Neural cell (in vitro differentiated cells): Measurements from ENCODE around the gene NDUFV1. TPM values are rescaled to one million over a fixed set of nuclear protein-coding genes. Genes with fewer than 3 reads are reported as not detected.

Experiments used
- H2AFZ ChIP-seq: fragments of 200-600, 300-800 bp; sonication (generic), shearing (Covaris generic); 2 replicates; pipeline ENCODE4 v1.6.0; 2014; ENCODE audit warnings: low read depth, mild to moderate bottlenecking, antibody characterized with exemption, low read length, moderate library complexity
- H3F3A ChIP-seq: fragments of 200-600 bp; shearing (Covaris generic); 2 replicates; pipeline ENCODE4 v1.6.1; 2016; ENCODE audit warnings: mild to moderate bottlenecking, moderate library complexity, mixed read lengths, antibody characterized with exemption, low read length; ENCODE audit not compliant: insufficient read depth, poor library complexity, severe bottlenecking
- H3K27ac ChIP-seq: fragments of 200-600, 300-800 bp; sonication (generic), shearing (Covaris generic); 2 replicates; pipeline ENCODE4 v1.5.1; 2014; ENCODE audit warnings: mild to moderate bottlenecking, low read length, moderate library complexity
- H3K27me3 ChIP-seq: fragments of 300-800, 200-600 bp; sonication (generic), shearing (Covaris generic); 2 replicates; pipeline ENCODE4 v1.6.0; 2014; ENCODE audit warnings: mild to moderate bottlenecking, low read depth, low read length, moderate library complexity; ENCODE audit not compliant: insufficient read depth
- H3K36me3 ChIP-seq: fragments of 300-800, 200-600 bp; sonication (generic), shearing (Covaris generic); 2 replicates; pipeline ENCODE4 v1.5.1; 2014; ENCODE audit warnings: mild to moderate bottlenecking, antibody characterized with exemption, low read length, moderate library complexity; ENCODE audit not compliant: insufficient read depth
- H3K4me2 ChIP-seq: fragments of 300-800, 200-600 bp; sonication (generic), shearing (Covaris generic); 2 replicates; pipeline ENCODE4 v1.6.0; 2014; ENCODE audit warnings: mild to moderate bottlenecking, low read length
- H3K4me3 ChIP-seq: fragments of 300-800, 200-600 bp; sonication (generic), shearing (Covaris generic); 2 replicates; pipeline ENCODE4 v1.5.1; 2014; ENCODE audit warnings: mild to moderate bottlenecking, low read length, moderate library complexity
- H3K79me2 ChIP-seq: fragments of 200-600 bp; shearing (Covaris generic); replicated peaks from 2 replicates; pipeline ENCODE4 v1.6.0; 2014; ENCODE audit warnings: mild to moderate bottlenecking, low read length, moderate library complexity; ENCODE audit not compliant: insufficient read depth
- H3K9ac ChIP-seq: fragments of 300-800, 200-600 bp; sonication (generic), shearing (Covaris generic); 2 replicates; pipeline ENCODE4 v1.6.1; 2016; ENCODE audit warnings: mild to moderate bottlenecking, low read length, mixed read lengths
- H3K9me2 ChIP-seq: fragments of 200-600 bp; shearing (Covaris generic); 2 replicates; pipeline ENCODE4 v1.6.1; 2016; ENCODE audit warnings: mild to moderate bottlenecking, low read length, mixed read lengths; ENCODE audit not compliant: insufficient read depth
- H3K9me3 ChIP-seq: fragments of 200-600, 300-800 bp; sonication (generic), shearing (Covaris generic); 2 replicates; pipeline ENCODE4 v1.6.1; 2016; ENCODE audit warnings: mild to moderate bottlenecking, mixed run types, low read length, moderate library complexity, mixed read lengths
- H4K20me1 ChIP-seq: fragments of 200-600 bp; shearing (Covaris generic); 2 replicates; pipeline ENCODE4 v1.6.1; 2016; ENCODE audit warnings: mild to moderate bottlenecking, mixed run types; ENCODE audit not compliant: insufficient read depth
- EP300 ChIP-seq: fragments of 450-650 bp; conservative IDR thresholded peaks from 2 replicates; pipeline ENCODE4 v1.6.1; 2014; ENCODE audit warnings: antibody characterized with exemption, mild to moderate bottlenecking, moderate library complexity; ENCODE audit not compliant: poor library complexity, severe bottlenecking
- EZH2 ChIP-seq: fragments of 200-600, 300-800 bp; shearing (Covaris generic), sonication (generic); IDR thresholded peaks from 2 replicates; pipeline ENCODE4 v1.6.1; 2014; ENCODE audit warnings: antibody characterized with exemption, low read length, borderline replicate concordance, mild to moderate bottlenecking; ENCODE audit not compliant: insufficient read depth, poor library complexity, severe bottlenecking
- MXI1 ChIP-seq: fragments of 450-650 bp; conservative IDR thresholded peaks from 2 replicates; pipeline ENCODE4 v1.6.1; 2014; ENCODE audit warnings: antibody characterized with exemption, mild to moderate bottlenecking; ENCODE audit not compliant: poor library complexity, severe bottlenecking
- POLR2AphosphoS5 ChIP-seq: IDR thresholded peaks from 2 replicates; pipeline ENCODE4 v1.6.1; 2012
- RAD21 ChIP-seq: fragments of 450-650 bp; conservative IDR thresholded peaks from 2 replicates; pipeline ENCODE4 v1.6.1; 2014; ENCODE audit warnings: antibody characterized with exemption, mild to moderate bottlenecking, moderate library complexity
- REST ChIP-seq: IDR thresholded peaks from 2 replicates; pipeline ENCODE4 v1.6.1; 2012; ENCODE audit warnings: borderline replicate concordance
- SMC3 ChIP-seq: fragments of 450-650 bp; conservative IDR thresholded peaks from 2 replicates; pipeline ENCODE4 v1.6.1; 2014; ENCODE audit warnings: antibody characterized with exemption, mild to moderate bottlenecking, moderate library complexity; ENCODE audit not compliant: poor library complexity
- TAF1 ChIP-seq: IDR thresholded peaks from 2 replicates; pipeline ENCODE4 v1.6.1; 2012; ENCODE audit warnings: low read depth
- polyA plus RNA-seq: library from polyadenylated mRNA; depleted of rRNA; stranded (reverse); fragments of >200 nt; gene quantifications from 2 replicates; pipeline ENCODE4 v1.2.3, GENCODE V29; 2014
- TF ChIP-seq, protein P1 (sequence below): fragments of 450-650 bp; IDR thresholded peaks from 2 replicates; pipeline ENCODE4 v1.5.1; 2014; ENCODE audit warnings: antibody characterized with exemption, mild to moderate bottlenecking, moderate library complexity; ENCODE audit not compliant: poor library complexity, severe bottlenecking

The NDUFV1 gene
- polyA plus RNA-seq, 1 donor from 2014 or later, result 393 TPM

DNA sequence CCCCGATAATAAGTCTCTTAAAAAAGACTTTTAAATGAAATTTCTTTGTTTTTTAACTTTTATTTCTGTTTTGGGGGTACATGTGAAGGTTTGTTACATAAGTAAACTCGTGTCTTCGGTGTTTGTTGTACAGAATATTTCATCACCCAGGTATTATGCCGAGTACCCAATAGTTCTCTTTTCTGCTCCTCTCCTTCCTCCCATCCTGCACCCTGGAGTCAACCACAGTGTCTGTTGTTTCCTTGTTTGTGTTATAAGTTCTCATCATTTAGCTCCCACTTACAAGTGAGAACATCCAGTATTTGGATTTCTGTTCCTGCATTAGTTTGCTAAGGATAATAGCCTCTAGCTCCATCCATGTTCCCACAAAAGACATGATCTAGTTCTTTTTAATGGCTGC, 24.7 kb upstream of the NDUFV1 start:
- Histone ChIP-seq H3K4me2 (no peak overlapping the region), H2AFZ (no peak overlapping the region), H3K9ac (no peak overlapping the region), H3K27me3 (no peaks in the 10 kb centered on the region), H3K36me3 (no peaks in the 10 kb centered on the region), H3F3A (no peaks in the 10 kb centered on the region), H4K20me1 (no peaks in the 10 kb centered on the region), H3K79me2 (no peaks in the 10 kb centered on the region), H3K27ac (no peak overlapping the region), H3K4me3 (no peak overlapping the region), H3K9me3 (no peaks in the 10 kb centered on the region), H3K9me2 (no peaks in the 10 kb centered on the region)
- TF ChIP-seq MXI1, result no peak
- TF ChIP-seq SMC3, result no peak
- TF ChIP-seq, protein P1, sequence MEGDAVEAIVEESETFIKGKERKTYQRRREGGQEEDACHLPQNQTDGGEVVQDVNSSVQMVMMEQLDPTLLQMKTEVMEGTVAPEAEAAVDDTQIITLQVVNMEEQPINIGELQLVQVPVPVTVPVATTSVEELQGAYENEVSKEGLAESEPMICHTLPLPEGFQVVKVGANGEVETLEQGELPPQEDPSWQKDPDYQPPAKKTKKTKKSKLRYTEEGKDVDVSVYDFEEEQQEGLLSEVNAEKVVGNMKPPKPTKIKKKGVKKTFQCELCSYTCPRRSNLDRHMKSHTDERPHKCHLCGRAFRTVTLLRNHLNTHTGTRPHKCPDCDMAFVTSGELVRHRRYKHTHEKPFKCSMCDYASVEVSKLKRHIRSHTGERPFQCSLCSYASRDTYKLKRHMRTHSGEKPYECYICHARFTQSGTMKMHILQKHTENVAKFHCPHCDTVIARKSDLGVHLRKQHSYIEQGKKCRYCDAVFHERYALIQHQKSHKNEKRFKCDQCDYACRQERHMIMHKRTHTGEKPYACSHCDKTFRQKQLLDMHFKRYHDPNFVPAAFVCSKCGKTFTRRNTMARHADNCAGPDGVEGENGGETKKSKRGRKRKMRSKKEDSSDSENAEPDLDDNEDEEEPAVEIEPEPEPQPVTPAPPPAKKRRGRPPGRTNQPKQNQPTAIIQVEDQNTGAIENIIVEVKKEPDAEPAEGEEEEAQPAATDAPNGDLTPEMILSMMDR, result no peak
- TF ChIP-seq TAF1, result no peak
- no peak for TF ChIP-seq REST
- TF ChIP-seq RAD21, result no peak
- TF ChIP-seq EP300, result no peak
- no peak for TF ChIP-seq EZH2
- TF ChIP-seq POLR2AphosphoS5, result no peak

- no peak within 1 kb of the TSS for H3K4me2 ChIP-seq
- H3K79me2 ChIP-seq, result no peaks in the 10 kb centered on the region
- H3K36me3 ChIP-seq, result no peaks in the 10 kb centered on the region
- no peak within 1 kb of the TSS for H3K27ac ChIP-seq
- peak within 1 kb of the TSS; percentile 63 for H3K4me3 ChIP-seq
- no peaks in the 10 kb centered on the region for H3K9me2 ChIP-seq
- H3F3A ChIP-seq, result no peaks in the 10 kb centered on the region
- TF ChIP-seq, protein P1, result peak; percentile 75
- TF ChIP-seq EZH2 (no peak), REST (no peak), RAD21 (peak; percentile 44), SMC3 (peak; percentile 56), MXI1 (peak; percentile 35)
- no peaks in the 10 kb centered on the region for H3K27me3 ChIP-seq
- H3K9ac ChIP-seq, result peak within 1 kb of the TSS; percentile 53
- no peaks in the 10 kb centered on the region for H4K20me1 ChIP-seq
- H2AFZ ChIP-seq, result peak within 1 kb of the TSS; percentile 51
- H3K9me3 ChIP-seq, result no peaks in the 10 kb centered on the region
Measured at GRCh38 chr11:67583247-67584204, 23.2 kb upstream of the NDUFV1 start, which contains the start of gene GSTP1. Gene GSTP1, plus strand, starts transcription at chr11:67583812. Its CDS starts 32 bp downstream, at chr11:67583844.
